ENCODE results near the gene GJD3.

GJD3 gene

GRCh38 chr17:40342504-40343218, 21.9 kb downstream of the GJD3 start:
- TF ChIP-seq, protein P1, sequence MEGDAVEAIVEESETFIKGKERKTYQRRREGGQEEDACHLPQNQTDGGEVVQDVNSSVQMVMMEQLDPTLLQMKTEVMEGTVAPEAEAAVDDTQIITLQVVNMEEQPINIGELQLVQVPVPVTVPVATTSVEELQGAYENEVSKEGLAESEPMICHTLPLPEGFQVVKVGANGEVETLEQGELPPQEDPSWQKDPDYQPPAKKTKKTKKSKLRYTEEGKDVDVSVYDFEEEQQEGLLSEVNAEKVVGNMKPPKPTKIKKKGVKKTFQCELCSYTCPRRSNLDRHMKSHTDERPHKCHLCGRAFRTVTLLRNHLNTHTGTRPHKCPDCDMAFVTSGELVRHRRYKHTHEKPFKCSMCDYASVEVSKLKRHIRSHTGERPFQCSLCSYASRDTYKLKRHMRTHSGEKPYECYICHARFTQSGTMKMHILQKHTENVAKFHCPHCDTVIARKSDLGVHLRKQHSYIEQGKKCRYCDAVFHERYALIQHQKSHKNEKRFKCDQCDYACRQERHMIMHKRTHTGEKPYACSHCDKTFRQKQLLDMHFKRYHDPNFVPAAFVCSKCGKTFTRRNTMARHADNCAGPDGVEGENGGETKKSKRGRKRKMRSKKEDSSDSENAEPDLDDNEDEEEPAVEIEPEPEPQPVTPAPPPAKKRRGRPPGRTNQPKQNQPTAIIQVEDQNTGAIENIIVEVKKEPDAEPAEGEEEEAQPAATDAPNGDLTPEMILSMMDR (IDR thresholded peaks at IDR 0.05; ENCODE audit: insufficient read depth, low read depth, low read length, missing control alignments), result no peak
- no peak overlapping the region for H3K4me3 ChIP-seq (ENCODE audit: low read depth, low read length)
- DNase-seq (ENCODE audit: low read depth), result no peak

DNA sequence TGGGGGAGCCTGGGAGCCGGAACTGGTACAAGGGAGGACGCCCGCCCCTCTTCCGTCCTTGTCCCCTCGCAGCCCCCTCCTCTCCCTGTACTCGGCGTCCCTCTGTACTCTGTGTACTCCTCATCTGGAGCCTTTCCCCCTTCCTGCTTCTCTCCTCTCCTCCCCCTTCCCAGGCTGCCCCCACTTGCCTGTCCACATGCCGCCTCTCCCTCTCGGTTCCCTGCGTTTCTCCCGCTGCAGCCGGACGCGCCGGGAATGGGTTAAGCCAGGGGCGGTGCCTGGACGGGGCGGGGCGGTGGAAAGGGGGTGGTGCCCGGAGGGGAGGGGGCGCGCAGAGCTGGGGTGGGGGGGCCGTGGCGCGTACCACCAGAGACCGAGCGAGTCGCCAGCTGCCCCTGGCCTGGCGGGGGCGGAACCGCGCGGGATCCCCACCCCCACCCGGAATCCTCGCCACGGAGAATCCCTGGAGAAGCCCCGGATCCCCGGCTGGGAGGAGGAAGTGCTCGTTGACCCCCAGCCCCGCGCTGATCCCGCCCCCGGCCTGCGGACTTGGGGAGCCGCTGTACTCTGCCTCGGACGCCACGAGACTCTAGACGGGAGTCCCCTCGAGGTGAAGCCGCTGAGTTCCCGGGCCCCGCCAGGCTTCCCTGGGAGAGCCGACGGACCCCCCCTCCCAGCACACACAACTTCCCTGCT, 22.6 kb downstream of the GJD3 start:
- H3K4me3 ChIP-seq (ENCODE audit: low read depth, low read length), result peak overlapping the region; percentile 48; the same call in 1 of the 2 replicates
- TF ChIP-seq, protein P1 (IDR thresholded peaks at IDR 0.05; ENCODE audit: insufficient read depth, low read depth, low read length, missing control alignments), result no peak
- no peak for DNase-seq (ENCODE audit: low read depth)

DNA sequence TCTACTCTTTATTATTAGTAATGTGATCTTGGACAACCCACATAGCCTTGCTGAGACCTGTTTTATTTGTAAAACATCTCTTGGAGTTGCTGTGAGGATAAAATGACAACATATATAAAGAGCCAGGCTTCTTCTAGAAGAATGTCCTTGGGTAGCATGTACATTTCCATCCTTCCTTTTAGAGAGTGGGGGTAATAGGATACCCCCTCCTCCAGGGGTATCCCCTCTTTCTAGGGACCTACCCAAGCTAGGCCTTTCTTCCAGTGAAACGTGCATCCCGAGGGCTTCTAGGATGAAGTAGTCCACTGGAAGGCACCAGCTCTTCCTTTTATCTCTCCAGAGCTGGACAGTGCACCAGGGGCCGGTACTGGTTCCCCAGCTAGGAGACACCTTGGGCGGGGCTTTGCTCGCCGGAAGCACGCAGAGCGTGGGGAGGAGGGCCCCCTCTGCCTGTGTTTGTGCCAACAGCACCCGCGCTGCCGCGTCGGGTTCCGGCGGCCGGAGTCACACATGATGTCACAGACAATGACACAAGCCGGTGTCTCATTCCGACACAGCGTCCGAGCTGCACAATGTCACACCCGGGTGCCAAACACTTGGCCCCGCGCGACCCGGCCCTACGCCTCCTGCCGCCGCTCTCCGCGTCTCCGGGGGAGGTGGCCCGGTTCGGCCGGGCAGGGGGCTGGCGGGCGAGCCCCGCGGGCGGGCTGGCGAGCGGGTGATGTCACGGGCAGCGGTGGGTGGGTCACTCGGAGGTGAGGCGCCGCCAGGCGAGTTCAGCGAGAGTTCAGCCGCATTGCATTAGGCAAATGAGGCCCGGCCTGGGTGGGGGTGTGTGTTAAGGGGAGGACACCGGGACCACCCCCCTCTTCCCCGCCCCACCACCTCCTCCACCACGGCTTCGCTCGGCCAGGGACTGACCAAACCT, 23.4 kb downstream of the GJD3 start:
- peak; percentile 88 for DNase-seq (ENCODE audit: low read depth)
- TF ChIP-seq, protein P1 (IDR thresholded peaks at IDR 0.05; ENCODE audit: insufficient read depth, low read depth, low read length, missing control alignments), result peak; percentile 29
- H3K4me3 ChIP-seq (ENCODE audit: low read depth, low read length), result peak overlapping the region; percentile 48

DNA sequence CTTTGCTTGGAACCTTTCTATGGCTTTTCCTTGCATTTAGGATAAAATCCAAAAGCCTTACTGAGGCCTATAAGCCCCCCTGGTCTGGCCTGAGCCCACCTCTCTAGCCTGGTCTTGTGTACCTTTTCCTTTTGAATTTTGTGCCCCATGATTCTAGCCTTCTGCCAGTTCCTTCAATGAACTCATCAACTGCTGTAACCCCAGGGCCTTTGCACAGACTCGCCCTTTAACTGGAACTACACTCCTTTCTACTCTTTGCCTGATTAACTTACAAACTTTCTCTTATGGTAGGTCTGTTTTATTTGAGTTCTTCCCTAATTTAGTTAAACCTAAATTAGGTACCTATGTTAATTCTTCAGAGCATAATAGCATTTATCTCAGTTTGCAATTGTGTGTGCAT, 24.2 kb downstream of the GJD3 start:
- no peak for DNase-seq (ENCODE audit: low read depth)
- TF ChIP-seq, protein P1 (IDR thresholded peaks at IDR 0.05; ENCODE audit: insufficient read depth, low read depth, low read length, missing control alignments), result no peak
- peak overlapping the region; percentile 48 for H3K4me3 ChIP-seq (ENCODE audit: low read depth, low read length)

DNA sequence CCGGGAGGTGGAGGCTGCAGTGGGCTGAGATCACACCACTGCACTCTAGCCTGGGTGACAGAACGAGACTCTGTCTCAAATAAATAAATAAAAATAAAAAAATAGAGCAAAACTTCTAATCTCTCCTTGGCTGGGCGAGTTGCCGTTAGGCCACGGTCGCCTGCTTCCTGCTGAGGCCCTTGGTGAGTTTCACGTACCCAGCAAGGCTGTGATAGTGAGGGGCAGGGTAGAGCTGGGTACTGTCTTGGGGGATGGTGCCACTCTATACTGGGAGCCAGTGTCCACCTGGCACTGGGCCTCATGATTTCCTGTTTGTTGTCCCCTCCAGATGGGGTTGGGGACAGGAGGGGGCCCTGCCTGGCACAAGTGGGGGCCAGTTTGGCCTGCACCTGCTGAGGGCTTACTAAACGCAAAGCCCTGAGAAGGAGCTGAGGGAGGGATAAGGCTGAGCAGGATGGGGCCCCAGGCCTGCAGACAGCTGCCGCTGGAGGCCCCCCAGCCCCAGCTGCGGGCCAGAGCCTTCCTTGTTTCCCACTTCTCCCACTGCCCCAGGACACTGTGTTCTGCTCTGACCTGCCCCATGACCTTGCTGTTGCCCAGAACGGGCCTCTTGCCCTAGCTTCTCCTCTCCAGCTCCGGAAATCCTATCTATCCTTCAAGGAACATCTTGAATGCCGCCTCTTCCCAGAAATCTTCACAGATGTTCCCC, 25.4 kb downstream of the GJD3 start:
- H3K4me3 ChIP-seq (ENCODE audit: low read depth, low read length), result no peak overlapping the region
- TF ChIP-seq, protein P1 (IDR thresholded peaks at IDR 0.05; ENCODE audit: insufficient read depth, low read depth, low read length, missing control alignments), result no peak
- DNase-seq (ENCODE audit: low read depth), result no peak

DNA sequence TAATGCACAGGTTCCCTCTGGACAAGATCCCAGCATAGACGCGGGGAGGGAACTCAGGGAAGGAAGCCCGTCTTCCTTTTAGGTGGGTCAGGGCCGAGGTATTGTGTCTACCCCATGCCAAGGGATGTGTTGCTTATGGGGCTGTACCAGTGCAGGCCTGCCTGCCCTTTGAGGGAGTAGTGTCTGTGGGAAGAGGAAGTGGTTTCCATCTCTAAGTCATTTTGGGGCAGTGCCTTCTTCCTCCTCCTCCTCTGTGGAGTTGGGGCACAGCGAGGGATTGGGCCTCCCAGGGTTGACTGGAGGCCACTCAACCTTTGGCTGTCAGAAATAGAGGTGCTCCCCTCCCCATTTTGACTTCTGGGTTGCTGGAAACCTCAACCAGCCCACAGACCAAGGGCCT, 26.5 kb downstream of the GJD3 start:
- no peak for DNase-seq (ENCODE audit: low read depth)
- TF ChIP-seq, protein P1 (IDR thresholded peaks at IDR 0.05; ENCODE audit: insufficient read depth, low read depth, low read length, missing control alignments), result no peak
- no peak overlapping the region for H3K4me3 ChIP-seq (ENCODE audit: low read depth, low read length)

Data from GM12865 (cell line).